GM19328 (cell line): ENCODE results near the gene ENOPH1.
"Not testable (repeated sequence)": the region's sequence is repeated elsewhere in the genome, so short reads cannot be mapped to it uniquely, and the experiment has no call there.

Source experiments
- ATAC-seq: cut with Tn5 transposase; IDR thresholded peaks from one replicate; pipeline ENCODE4 v1.9.1; 2021; ENCODE audit warnings: mild to moderate bottlenecking, moderate library complexity; ENCODE audit not compliant: unreplicated experiment

ENOPH1 gene

GRCh38 chr4:82430193-82430963 is at the start of gene ENOPH1, which contains the start of gene HNRNPDL:
Gene ENOPH1 (plus strand): TSS chr4:82430590. CDS start chr4:82430830, 240 bp downstream.
Gene HNRNPDL (minus strand): TSS chr4:82430462. CDS start chr4:82429690, 772 bp downstream.
- peak; percentile 71 for ATAC-seq

- ATAC-seq, result no peak
Observed at GRCh38 chr4:82380831-82381230, 49.6 kb upstream of the ENOPH1 start.

GRCh38 chr4:82381235-82381634 is 49.2 kb upstream of the ENOPH1 start:
- ATAC-seq, result no peak

GRCh38 chr4:82381661-82382296 is 48.6 kb upstream of the ENOPH1 start:
- no peak for ATAC-seq

GRCh38 chr4:82382751-82383150 is 47.6 kb upstream of the ENOPH1 start:
- no peak for ATAC-seq

GRCh38 chr4:82386312-82386711 is 44.1 kb upstream of the ENOPH1 start:
- ATAC-seq, result not testable (repeated sequence)

GRCh38 chr4:82388405-82388804 is 42.0 kb upstream of the ENOPH1 start:
- ATAC-seq, result no peak

- ATAC-seq, result not testable (repeated sequence)
Observed at GRCh38 chr4:82390061-82390460, 40.3 kb upstream of the ENOPH1 start.

GRCh38 chr4:82394896-82395295 is 35.5 kb upstream of the ENOPH1 start:
- no peak for ATAC-seq

GRCh38 chr4:82397527-82397926 is 32.9 kb upstream of the ENOPH1 start:
- no peak for ATAC-seq

- ATAC-seq, result no peak
Observed at GRCh38 chr4:82398263-82398662, 32.1 kb upstream of the ENOPH1 start.

GRCh38 chr4:82401600-82401999 is 28.8 kb upstream of the ENOPH1 start:
- no peak for ATAC-seq

GRCh38 chr4:82402196-82402775 is 28.1 kb upstream of the ENOPH1 start:
- ATAC-seq, result no peak

GRCh38 chr4:82403725-82404124 is 26.7 kb upstream of the ENOPH1 start:
- ATAC-seq, result no peak

GRCh38 chr4:82415061-82415460 is 15.3 kb upstream of the ENOPH1 start:
- not testable (repeated sequence) for ATAC-seq

- no peak for ATAC-seq
Observed at GRCh38 chr4:82415922-82416365, 14.4 kb upstream of the ENOPH1 start.

GRCh38 chr4:82419451-82419850 is 10.9 kb upstream of the ENOPH1 start:
- ATAC-seq, result no peak

GRCh38 chr4:82421796-82422560 is 8.4 kb upstream of the ENOPH1 start:
- ATAC-seq, result no peak

- no peak for ATAC-seq
Observed at GRCh38 chr4:82422616-82423015, 7.8 kb upstream of the ENOPH1 start.

GRCh38 chr4:82423245-82424054 is 6.9 kb upstream of the ENOPH1 start:
- no peak for ATAC-seq
